CD14-positive monocyte (primary cell): ENCODE results near the gene CDIP1. TPM values are rescaled to one million over a fixed set of nuclear protein-coding genes. Genes with fewer than 3 reads are reported as not detected.
A peak's percentile ranks its signal among the peaks of the same experiment; 100 is the strongest.

Experiments
- DNase-seq, 3 donors: peaks; one replicate each; pipeline ENCODE4 v3.0.0-alpha.2; 2011 to 2022
- H2AFZ ChIP-seq: 2 replicates; pipeline ENCODE4 v1.6.0; 2012; ENCODE audit warnings: mild to moderate bottlenecking, low read depth, low read length, inconsistent platforms; ENCODE audit not compliant: insufficient read depth, poor library complexity, severe bottlenecking
- H3K27ac ChIP-seq, 2 donors: 1 replicate in 1 of 2; 2 replicates in 1 of 2; pipeline ENCODE4 v1.5.1; 2012 to 2013; ENCODE audit warnings: low read length in 2 of 2, control low read depth in 1 of 2, inconsistent platforms in 1 of 2, low read depth in 1 of 2, mild to moderate bottlenecking in 1 of 2
- H3K27me3 ChIP-seq, 2 donors: one replicate each; pipeline versions ENCODE4 v1.6.0 to v1.6.1; 2011 to 2013; ENCODE audit warnings: low read length in 2 of 2; ENCODE audit not compliant: control insufficient read depth in 2 of 2, insufficient read depth in 2 of 2
- H3K36me3 ChIP-seq, 2 donors: replicated peaks in 1 of 2; 1 replicate in 1 of 2; 2 replicates in 1 of 2; pipeline versions ENCODE4 v1.5.1 to v1.6.1; 2012 to 2013; ENCODE audit warnings: low read length in 2 of 2, control low read depth in 1 of 2, inconsistent platforms in 1 of 2, mild to moderate bottlenecking in 1 of 2; ENCODE audit not compliant: insufficient read depth in 2 of 2, control insufficient read depth in 1 of 2
- H3K4me1 ChIP-seq, 2 donors: 1 replicate in 1 of 2; 2 replicates in 1 of 2; pipeline versions ENCODE4 v1.5.1 to v1.6.1; 2012 to 2013; ENCODE audit warnings: low read length in 2 of 2, control low read depth in 1 of 2, inconsistent platforms in 1 of 2, mild to moderate bottlenecking in 1 of 2, moderate library complexity in 1 of 2; ENCODE audit not compliant: insufficient read depth in 2 of 2, control insufficient read depth in 1 of 2
- H3K4me2 ChIP-seq: replicated peaks from 2 replicates; pipeline ENCODE3; 2012; ENCODE audit warnings: low read length, moderate library complexity, mild to moderate bottlenecking; ENCODE audit not compliant: poor library complexity, severe bottlenecking; ENCODE audit errors: extremely low read depth
- H3K4me3 ChIP-seq, 3 experiments: fragments of 200-600 bp in 1 of 3; sonication (generic) in 1 of 3; replicated peaks in 1 of 3; 1 replicate in 2 of 3; 2 replicates in 1 of 3; pipeline ENCODE4 v1.5.1; 2011 to 2013; ENCODE audit warnings: low read length in 3 of 3, mild to moderate bottlenecking in 3 of 3, control low read depth in 2 of 3, low read depth in 2 of 3, inconsistent platforms in 1 of 3, moderate library complexity in 1 of 3
- H3K79me2 ChIP-seq: 2 replicates; pipeline ENCODE4 v1.6.0; 2012; ENCODE audit warnings: mild to moderate bottlenecking, control low read depth, inconsistent platforms, low read length, moderate library complexity; ENCODE audit not compliant: insufficient read depth
- H3K9ac ChIP-seq: 2 replicates; pipeline ENCODE4 v1.6.0; 2017; ENCODE audit warnings: low read length, mild to moderate bottlenecking; ENCODE audit not compliant: insufficient read depth, poor library complexity, severe bottlenecking
- H3K9me3 ChIP-seq, 2 donors: replicated peaks in 1 of 2; 1 replicate in 1 of 2; 2 replicates in 1 of 2; pipeline versions ENCODE4 v1.5.1 to v1.6.1; 2012 to 2013; ENCODE audit warnings: low read length in 2 of 2, control low read depth in 1 of 2; ENCODE audit not compliant: control insufficient read depth in 1 of 2, insufficient read depth in 1 of 2
- H4K20me1 ChIP-seq: 2 replicates; pipeline ENCODE4 v1.6.0; 2012; ENCODE audit warnings: mild to moderate bottlenecking, low read length, control low read depth, moderate library complexity; ENCODE audit not compliant: insufficient read depth
- H3K27ac Mint-ChIP-seq, 7 donors: one replicate each; pipeline ENCODE4 v1.8.0; 2020; ENCODE audit warnings: mild to moderate bottlenecking in 7 of 7, mixed read lengths in 7 of 7, moderate library complexity in 6 of 7, inconsistent platforms in 2 of 7
- H3K27me3 Mint-ChIP-seq, 3 donors: one replicate each; pipeline ENCODE4 v1.8.0; 2021 to 2022; ENCODE audit warnings: low read depth in 3 of 3, mild to moderate bottlenecking in 3 of 3, mixed read lengths in 3 of 3, moderate library complexity in 3 of 3, inconsistent platforms in 1 of 3
- H3K36me3 Mint-ChIP-seq, 2 donors: one replicate each; pipeline ENCODE4 v1.8.0; 2020; ENCODE audit warnings: mixed read lengths in 2 of 2, inconsistent platforms in 1 of 2, mild to moderate bottlenecking in 1 of 2
- H3K4me1 Mint-ChIP-seq: one replicate; pipeline ENCODE4 v1.8.0; 2020; ENCODE audit warnings: mild to moderate bottlenecking, mixed read lengths
- H3K4me3 Mint-ChIP-seq, 2 donors: one replicate each; pipeline ENCODE4 v1.8.0; 2020; ENCODE audit warnings: mild to moderate bottlenecking in 2 of 2, mixed read lengths in 2 of 2, moderate library complexity in 1 of 2
- H3K9me3 Mint-ChIP-seq, 7 donors: one replicate each; pipeline ENCODE4 v1.8.0; 2020 to 2022; ENCODE audit warnings: mixed read lengths in 7 of 7, mild to moderate bottlenecking in 6 of 7, moderate library complexity in 6 of 7, inconsistent platforms in 2 of 7
- WGBS: methylation state at CpG from one replicate; pipeline ENCODE4 v1.1.5; 2013; ENCODE audit warnings: missing lambda C conversion rate; ENCODE audit not compliant: insufficient coverage; 5-methylcytosine and 5-hydroxymethylcytosine counted together
- intact Hi-C, 2 donors: fragments of 100-400 bp; cut with micrococcal nuclease; formaldehyde crosslinking; loops; one replicate each; pipeline versions ENCODE4 v1.15.0 to v1.15.1; 2023
- polyA plus RNA-seq, 3 donors: library from polyadenylated mRNA; depleted of rRNA in 1 of 3; unstranded in 2 of 3; stranded (reverse) in 1 of 3; fragments of 300-500 nt in 2 of 3; fragments of >200 nt in 1 of 3; fragmentation: Illumina TruSeq in 2 of 3; gene quantifications; 1 replicate in 2 of 3; 2 replicates in 1 of 3; pipeline ENCODE4 v1.2.3, GENCODE V29; 2012 to 2021
- TF ChIP-seq, protein P1 (sequence below): fragments of 200-600 bp; IDR thresholded peaks from one replicate; pipeline ENCODE4 v1.8.0; 2022; ENCODE audit warnings: antibody characterized with exemption, mild to moderate bottlenecking

The CDIP1 gene
- polyA plus RNA-seq, 3 donors, result 8.6 to 11.2 (median 10.8) TPM

GRCh38 chr16:4498546-4499195 is 39.9 kb downstream of the CDIP1 start:
- H3K4me1 ChIP-seq, result no peaks in the 10 kb centered on the region
- H3K36me3 ChIP-seq, result peaks cover 10 to 30% of the 10 kb centered on the region in 2 donors
- H4K20me1 ChIP-seq, result peaks cover 22% of the 10 kb centered on the region
- no peaks in the 10 kb centered on the region for H3K27me3 ChIP-seq
- no peak overlapping the region for H3K9ac ChIP-seq
- TF ChIP-seq, protein P1, sequence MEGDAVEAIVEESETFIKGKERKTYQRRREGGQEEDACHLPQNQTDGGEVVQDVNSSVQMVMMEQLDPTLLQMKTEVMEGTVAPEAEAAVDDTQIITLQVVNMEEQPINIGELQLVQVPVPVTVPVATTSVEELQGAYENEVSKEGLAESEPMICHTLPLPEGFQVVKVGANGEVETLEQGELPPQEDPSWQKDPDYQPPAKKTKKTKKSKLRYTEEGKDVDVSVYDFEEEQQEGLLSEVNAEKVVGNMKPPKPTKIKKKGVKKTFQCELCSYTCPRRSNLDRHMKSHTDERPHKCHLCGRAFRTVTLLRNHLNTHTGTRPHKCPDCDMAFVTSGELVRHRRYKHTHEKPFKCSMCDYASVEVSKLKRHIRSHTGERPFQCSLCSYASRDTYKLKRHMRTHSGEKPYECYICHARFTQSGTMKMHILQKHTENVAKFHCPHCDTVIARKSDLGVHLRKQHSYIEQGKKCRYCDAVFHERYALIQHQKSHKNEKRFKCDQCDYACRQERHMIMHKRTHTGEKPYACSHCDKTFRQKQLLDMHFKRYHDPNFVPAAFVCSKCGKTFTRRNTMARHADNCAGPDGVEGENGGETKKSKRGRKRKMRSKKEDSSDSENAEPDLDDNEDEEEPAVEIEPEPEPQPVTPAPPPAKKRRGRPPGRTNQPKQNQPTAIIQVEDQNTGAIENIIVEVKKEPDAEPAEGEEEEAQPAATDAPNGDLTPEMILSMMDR, result no peak
- intact Hi-C loops, result no loop called here
- no peak overlapping the region for H3K4me2 ChIP-seq
- H3K4me3 ChIP-seq, result no peak overlapping the region
- H3K9me3 ChIP-seq, result no peaks in the 10 kb centered on the region
- Mint-ChIP-seq H3K27me3 (peaks cover 0 to 2% (median 0%) of the 10 kb centered on the region in 3 donors), H3K36me3 (peaks cover 27 to 29% of the 10 kb centered on the region in 2 donors), H3K27ac (no peak overlapping the region), H3K9me3 (no peaks in the 10 kb centered on the region), H3K4me3 (no peak overlapping the region), H3K4me1 (peaks cover 12% of the 10 kb centered on the region)
- H3K79me2 ChIP-seq, result peaks cover 43% of the 10 kb centered on the region
- H3K27ac ChIP-seq, result no peak overlapping the region
- no peak overlapping the region for H2AFZ ChIP-seq
- DNase-seq, result no peak
- 98% methylated on average over 6 of the region's 8 CpGs for WGBS

- peaks cover 12 to 38% of the 10 kb centered on the region in 2 donors for H3K36me3 ChIP-seq
- TF ChIP-seq, protein P1, result no peak
- intact Hi-C loops, result no loop called here
- no peak overlapping the region for H3K9ac ChIP-seq
- no peaks in the 10 kb centered on the region for H3K4me1 ChIP-seq
- peaks cover 30% of the 10 kb centered on the region for H4K20me1 ChIP-seq
- whole genome bisulfite sequencing, result 100% methylated on average over 3 of the region's 4 CpGs
- no peak overlapping the region for H3K4me3 ChIP-seq
- DNase-seq, result no peak
- Mint-ChIP-seq H3K36me3 (peaks cover 35 to 36% of the 10 kb centered on the region in 2 donors), H3K27me3 (no peaks in the 10 kb centered on the region), H3K4me3 (no peak overlapping the region), H3K4me1 (peaks cover 4% of the 10 kb centered on the region), H3K27ac (peak overlapping the region in 1 of 7 donors; percentile 52), H3K9me3 (no peaks in the 10 kb centered on the region)
- no peaks in the 10 kb centered on the region for H3K9me3 ChIP-seq
- peaks cover 31% of the 10 kb centered on the region for H3K79me2 ChIP-seq
- no peak overlapping the region for H3K4me2 ChIP-seq
- no peak overlapping the region for H3K27ac ChIP-seq
- no peak overlapping the region for H2AFZ ChIP-seq
- H3K27me3 ChIP-seq, result no peaks in the 10 kb centered on the region
Observed at GRCh38 chr16:4496305-4496704, 42.3 kb downstream of the CDIP1 start.
